ENCODE measurements around the gene CLBA1. TPM values are rescaled to one million over a fixed set of nuclear protein-coding genes. Genes with fewer than 3 reads are reported as not detected.

Gene CLBA1
- total RNA-seq (2022; extraction: Qiagen RNA extraction), result 13.9 to 17.3 TPM (median 16.7 TPM) in 5 replicates

DNA sequence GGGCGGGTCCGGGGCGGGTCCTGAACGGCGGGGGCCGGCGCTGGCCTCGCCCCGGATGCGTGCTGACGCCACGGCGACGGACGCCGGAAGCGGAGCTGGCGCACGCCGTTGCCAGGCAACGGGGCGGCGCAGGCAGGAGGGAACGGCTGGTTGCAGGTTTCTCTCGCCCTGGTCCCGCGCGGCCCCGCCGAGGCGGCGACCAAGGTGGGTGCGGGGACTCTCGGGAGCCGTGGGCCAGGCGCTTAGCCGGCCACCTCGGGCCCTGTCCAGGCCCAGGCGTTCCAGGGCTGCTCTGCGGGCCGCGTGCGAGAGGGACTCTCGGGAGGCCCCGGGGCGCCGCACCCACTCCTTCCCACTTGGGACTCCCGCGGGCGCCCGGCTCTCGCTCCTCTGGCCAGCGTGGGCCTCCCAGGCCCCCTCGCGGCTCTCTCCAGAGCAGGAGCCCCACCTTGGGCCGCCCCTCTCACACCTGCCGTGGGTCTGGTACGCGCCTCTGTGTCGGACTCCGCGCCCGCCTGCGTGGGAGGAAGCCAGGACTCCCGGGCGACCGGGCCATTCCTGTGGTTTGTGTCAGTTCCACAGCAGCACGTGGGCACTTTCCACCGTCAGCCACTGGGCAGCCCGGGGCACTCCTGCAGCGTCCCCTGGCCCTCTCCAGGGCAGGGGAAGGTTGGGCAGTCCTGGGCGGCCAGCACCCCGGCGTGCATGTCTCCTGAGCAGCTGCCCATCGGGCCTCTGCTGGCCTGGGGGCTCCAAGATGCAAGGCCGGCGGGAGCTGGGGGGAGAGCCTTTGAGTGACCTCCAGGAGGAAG is at the start of gene CLBA1:
Gene CLBA1 (plus strand): TSS at position 114 of the 812 bp plus-strand sequence. CDS start 644 bp downstream, at position 758.

DNA sequence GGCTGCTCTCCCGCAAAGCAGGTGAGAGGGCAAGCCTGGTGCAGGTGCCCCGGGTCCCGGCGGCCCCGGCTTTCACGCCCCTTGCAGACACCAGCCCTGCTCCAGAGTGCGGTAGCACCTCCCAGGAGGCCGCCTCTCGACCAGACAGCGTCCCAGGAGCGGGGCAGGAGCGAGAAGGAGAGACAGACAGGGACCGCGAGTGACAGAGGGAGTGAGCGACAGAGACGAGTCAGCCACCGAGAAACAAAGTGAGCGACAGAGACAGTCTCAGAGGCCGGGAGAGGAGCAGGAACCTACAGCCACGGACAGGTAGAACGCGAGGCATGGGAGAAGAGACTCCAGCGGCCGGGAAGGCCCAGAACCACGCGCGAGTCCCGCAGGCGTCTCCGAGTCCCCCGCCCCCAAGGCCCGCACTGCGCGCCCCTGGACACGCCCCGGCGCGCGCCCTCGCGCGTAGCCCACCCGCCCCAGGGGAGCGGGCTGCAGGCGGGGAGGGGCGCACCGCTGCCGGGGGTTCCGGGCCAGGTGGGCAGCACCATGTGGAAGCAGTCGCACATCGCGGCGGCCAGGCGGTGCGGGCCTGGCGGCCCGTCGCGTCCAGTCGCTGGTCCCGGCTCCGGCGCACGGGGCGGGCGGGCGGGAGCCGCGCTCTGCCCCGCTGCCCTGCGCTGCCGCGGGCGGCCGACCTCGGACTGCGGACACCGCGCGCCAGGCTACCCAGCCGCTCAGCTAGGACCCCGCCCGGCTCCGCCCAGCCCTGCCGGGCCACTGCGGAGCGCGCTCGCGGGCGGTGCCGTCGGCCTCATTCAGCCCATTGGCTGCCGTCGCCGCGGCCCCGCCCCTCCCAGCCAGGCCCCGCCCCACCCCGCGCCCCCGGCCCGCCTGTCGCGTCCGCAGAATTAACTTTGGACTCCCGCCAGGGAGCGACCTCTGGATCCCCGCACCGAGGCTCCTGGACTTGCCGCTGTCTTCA is 7.6 kb upstream of the CLBA1 start, which contains the start of gene AHNAK2:
Gene AHNAK2 (minus strand): TSS at position 694 of the 973 bp plus-strand sequence. CDS start 137 bp downstream, at position 557.

DNA sequence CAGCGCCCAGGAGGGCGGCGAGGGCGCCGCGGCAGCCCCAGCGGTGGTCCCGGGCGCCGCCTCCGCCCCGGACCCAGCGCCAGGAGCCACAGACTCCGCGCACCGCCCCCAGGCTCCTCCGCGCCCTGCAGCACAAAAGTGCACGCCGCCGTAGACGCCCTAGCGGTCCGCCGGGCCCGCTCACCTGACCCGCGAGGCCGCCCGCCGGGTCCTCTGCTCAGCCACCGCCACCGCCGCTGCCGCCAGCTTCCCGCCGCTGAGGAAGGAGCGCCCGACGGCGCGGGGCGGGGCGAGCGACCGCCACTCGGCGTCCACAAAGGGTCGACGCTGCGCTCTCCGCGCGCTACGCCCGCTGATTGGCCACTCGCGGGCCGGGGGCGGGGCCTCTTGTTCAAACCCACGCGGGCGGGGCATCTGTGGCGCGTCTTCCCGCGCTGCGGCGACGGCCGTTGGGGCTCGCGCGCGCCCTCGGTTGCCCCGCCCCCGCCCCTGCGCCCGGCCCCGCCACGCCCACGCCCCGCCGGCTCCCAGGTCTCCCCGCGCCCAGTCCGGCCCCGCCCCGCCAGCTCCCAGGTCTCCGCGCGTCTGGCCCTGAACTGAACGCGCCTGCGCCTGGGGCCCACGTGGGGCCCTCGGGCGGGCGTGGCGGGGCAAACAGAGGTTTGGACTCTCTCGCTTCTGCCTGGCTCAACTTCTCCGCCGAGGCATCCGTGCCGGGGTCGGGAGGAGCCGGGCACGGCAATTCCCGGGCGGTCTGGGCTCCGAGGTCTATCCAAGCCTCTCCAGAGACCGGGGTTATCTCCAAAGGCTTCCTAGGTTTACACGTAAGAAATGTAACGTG is 35.4 kb downstream of the CLBA1 start, which contains the start of gene CDCA4:
Gene CDCA4 (minus strand): TSS at position 269 of the 841 bp plus-strand sequence. CDS start 9,154 bp downstream, outside the sequence.

Other genes starting within 250 kb of the CLBA1 start
- 118 to 223 TPM (median 201 TPM) in 5 replicates for gene SIVA1, start 232.6 kb upstream of the CLBA1 start, total RNA-seq (2022; extraction: Qiagen RNA extraction)
- gene AKT1, start 190.0 kb upstream of the CLBA1 start, total RNA-seq (2022; extraction: Qiagen RNA extraction), result 82.5 to 118 TPM (median 104 TPM) in 5 replicates
- gene ZBTB42, start 184.7 kb upstream of the CLBA1 start, total RNA-seq (2022; extraction: Qiagen RNA extraction), result 2.3 to 3.3 TPM (median 3.1 TPM) in 5 replicates
- gene CEP170B, start 120.5 kb upstream of the CLBA1 start, total RNA-seq (2022; extraction: Qiagen RNA extraction), result 16.6 to 29.4 TPM (median 25.2 TPM) in 5 replicates
- 0.09 to 0.26 TPM in 2 of 5 replicates, not detected in the others for gene PLD4, start 60.9 kb upstream of the CLBA1 start, total RNA-seq (2022; extraction: Qiagen RNA extraction)
- gene AHNAK2, start 7.4 kb upstream of the CLBA1 start, total RNA-seq (2022; extraction: Qiagen RNA extraction), result 204 to 245 TPM (median 216 TPM) in 5 replicates
- 43.4 to 55.1 TPM (median 53.2 TPM) in 5 replicates for gene CDCA4, start 35.3 kb downstream of the CLBA1 start, total RNA-seq (2022; extraction: Qiagen RNA extraction)
- 0.40 to 0.70 TPM (median 0.56 TPM) in 5 replicates for gene GPR132, start 79.6 kb downstream of the CLBA1 start, total RNA-seq (2022; extraction: Qiagen RNA extraction)
- 18.3 to 28.4 TPM (median 26.8 TPM) in 5 replicates for gene JAG2, start 183.0 kb downstream of the CLBA1 start, total RNA-seq (2022; extraction: Qiagen RNA extraction)
- 23.7 to 50.5 TPM (median 41.5 TPM) in 5 replicates for gene NUDT14, start 195.5 kb downstream of the CLBA1 start, total RNA-seq (2022; extraction: Qiagen RNA extraction)

All from A549 treated with Mapracorat at 1 μM for 4 hours (cell line).